RPMI7951 (cell line): ENCODE results near the gene RGS9. TPM values are rescaled to one million over a fixed set of nuclear protein-coding genes. Genes with fewer than 3 reads are reported as not detected.
A peak's percentile ranks its signal among the peaks of the same experiment; 100 is the strongest.
"Not testable (repeated sequence)": the region's sequence is repeated elsewhere in the genome, so short reads cannot be mapped to it uniquely, and the experiment has no call there.

ENCODE experiments used
- DNase-seq: peaks from one replicate; pipeline ENCODE4 v3.0.0-alpha.2; 2012; ENCODE audit warnings: low read depth
- total RNA-seq: library from RNA; depleted of rRNA; stranded (reverse); fragments of >200 nt; shearing (Covaris generic); gene quantifications from 2 replicates; pipeline ENCODE4 v1.2.3, GENCODE V29; 2014; rRNA removed

RGS9 gene
- 3.3 and 4.7 TPM in 2 replicates for total RNA-seq

- DNase-seq, result peak; percentile 58
Observed at GRCh38 chr17:65137021-65137939, at the start of gene RGS9. TSS of gene RGS9 (plus strand) at chr17:65137370. CDS start at chr17:65137541, 171 bp downstream.

- peak; percentile 58 for DNase-seq
Observed at GRCh38 chr17:65088621-65089360, 48.4 kb upstream of the RGS9 start.

- DNase-seq, result peak; percentile 17
Observed at GRCh38 chr17:65092262-65092661, 44.9 kb upstream of the RGS9 start.

- DNase-seq, result not testable (repeated sequence)
Observed at GRCh38 chr17:65092721-65093356, 44.3 kb upstream of the RGS9 start.

- DNase-seq, result no peak
Observed at GRCh38 chr17:65093930-65094329, 43.2 kb upstream of the RGS9 start.

- no peak for DNase-seq
Observed at GRCh38 chr17:65095465-65095864, 41.7 kb upstream of the RGS9 start.

- DNase-seq, result not testable (repeated sequence)
Observed at GRCh38 chr17:65096382-65096781, 40.8 kb upstream of the RGS9 start.

- DNase-seq, result no peak
Observed at GRCh38 chr17:65097110-65097509, 40.1 kb upstream of the RGS9 start.

GRCh38 chr17:65099475-65099874 is 37.7 kb upstream of the RGS9 start:
- no peak for DNase-seq

GRCh38 chr17:65099941-65100315 is 37.2 kb upstream of the RGS9 start:
- DNase-seq, result peak; percentile 83

GRCh38 chr17:65100316-65101140 is 36.6 kb upstream of the RGS9 start:
- DNase-seq, result peak; percentile 65

- DNase-seq, result no peak
Observed at GRCh38 chr17:65101371-65101770, 35.8 kb upstream of the RGS9 start.

GRCh38 chr17:65102235-65102634 is 34.9 kb upstream of the RGS9 start:
- no peak for DNase-seq

GRCh38 chr17:65102788-65103187 is 34.4 kb upstream of the RGS9 start:
- DNase-seq, result peak; percentile 57

GRCh38 chr17:65103431-65103830 is 33.7 kb upstream of the RGS9 start:
- no peak for DNase-seq

GRCh38 chr17:65103896-65104295 is 33.3 kb upstream of the RGS9 start:
- DNase-seq, result peak; percentile 72

- no peak for DNase-seq
Observed at GRCh38 chr17:65104541-65104940, 32.6 kb upstream of the RGS9 start.

GRCh38 chr17:65104973-65105372 is 32.2 kb upstream of the RGS9 start:
- DNase-seq, result no peak

- DNase-seq, result no peak
Observed at GRCh38 chr17:65108152-65108551, 29.0 kb upstream of the RGS9 start.

- no peak for DNase-seq
Observed at GRCh38 chr17:65109543-65109942, 27.6 kb upstream of the RGS9 start.

GRCh38 chr17:65109990-65110680 is 27.0 kb upstream of the RGS9 start:
- no peak for DNase-seq
